VCaP (cell line): ENCODE results near the gene PDE4A.
"Not testable (repeated sequence)": the region's sequence is repeated elsewhere in the genome, so short reads cannot be mapped to it uniquely, and the experiment has no call there.

Source experiments
- H3K27ac ChIP-seq: fragments of 450-650 bp; 2 replicates; pipeline ENCODE4 v1.5.1; 2017
- CTCF ChIP-seq: fragments of 450-650 bp; conservative IDR thresholded peaks from 2 replicates; pipeline ENCODE4 v1.5.1; 2017; ENCODE audit warnings: mild to moderate bottlenecking, moderate library complexity

Gene PDE4A

DNA sequence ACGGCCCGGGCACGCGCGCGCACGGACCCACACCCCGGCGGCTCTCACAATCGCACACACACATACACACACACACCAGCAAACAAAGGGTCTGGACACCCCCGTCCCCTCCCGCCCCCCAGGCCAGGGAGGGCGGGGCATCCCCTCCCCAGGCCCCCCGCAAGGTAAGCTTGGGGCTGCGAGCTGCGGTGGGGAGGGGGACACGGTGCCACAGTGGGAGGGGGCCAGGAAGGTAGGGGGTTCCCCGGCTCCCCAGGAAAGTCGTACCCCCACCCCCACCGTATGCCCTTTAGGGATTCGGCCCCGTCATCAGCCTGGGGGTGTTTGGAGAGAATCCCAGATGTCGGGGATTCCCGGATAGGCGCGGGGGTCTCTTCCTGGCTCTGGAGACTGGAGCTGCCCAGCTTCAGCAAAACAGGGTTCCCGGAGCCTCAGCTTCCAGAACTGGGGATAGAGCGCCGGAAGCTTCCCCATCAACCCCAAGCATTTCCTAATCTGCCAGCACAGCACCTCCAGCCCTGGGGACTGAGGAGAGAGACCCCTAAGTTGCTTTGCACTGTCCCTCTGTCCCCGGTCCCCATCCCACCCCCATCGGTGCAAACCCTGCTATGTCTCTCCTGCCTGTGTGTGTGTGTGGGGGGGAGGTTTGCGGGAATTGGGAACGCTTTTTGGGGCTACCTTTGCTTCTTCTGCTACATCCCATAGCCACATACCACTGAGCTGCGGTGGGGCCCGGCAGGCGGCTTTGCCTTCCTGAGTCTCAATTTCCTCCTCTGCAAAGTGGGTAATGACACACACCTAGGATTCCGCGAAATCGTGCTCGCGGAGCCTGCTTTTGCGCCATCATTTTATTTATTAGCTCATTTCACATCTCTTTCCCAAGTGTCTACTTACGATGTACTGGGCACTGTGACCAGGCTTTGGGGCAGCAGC lies 15.2 kb upstream of the PDE4A start:
- no peak overlapping the region; the same call in 1 of the 2 replicates for H3K27ac ChIP-seq
- TF ChIP-seq CTCF = no peak

- no peak overlapping the region for H3K27ac ChIP-seq
- TF ChIP-seq CTCF = no peak
Observed at GRCh38 chr19:10406191-10406590, 14.1 kb upstream of the PDE4A start.

DNA sequence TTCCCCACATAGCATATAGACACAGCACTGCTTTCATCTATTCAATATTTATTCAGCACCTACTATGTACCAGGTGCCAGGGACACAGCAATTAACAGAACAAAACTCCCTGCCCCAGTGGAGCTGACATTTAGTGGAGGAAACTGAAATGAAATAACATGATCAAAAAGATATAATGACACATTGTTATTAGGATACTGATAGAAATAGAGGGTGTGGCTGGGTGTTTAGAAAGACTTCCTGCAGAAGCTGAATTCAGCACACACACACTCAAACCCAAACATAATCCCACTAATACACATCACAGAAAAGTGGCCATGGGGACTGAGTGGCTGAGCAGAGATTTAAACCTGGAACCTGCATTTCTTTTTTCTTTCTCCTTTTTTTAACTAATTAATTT lies 13.2 kb upstream of the PDE4A start:
- no peak for TF ChIP-seq CTCF
- no peak overlapping the region for H3K27ac ChIP-seq

- H3K27ac ChIP-seq = no peak overlapping the region
- no peak for TF ChIP-seq CTCF
Observed at GRCh38 chr19:10408511-10409283, 11.6 kb upstream of the PDE4A start.

GRCh38 chr19:10411224-10411623 lies 9.1 kb upstream of the PDE4A start:
- not testable (repeated sequence) for H3K27ac ChIP-seq

- TF ChIP-seq CTCF = no peak
- H3K27ac ChIP-seq = no peak overlapping the region
Observed at GRCh38 chr19:10412257-10412977, 7.9 kb upstream of the PDE4A start.

GRCh38 chr19:10416083-10416379 lies 4.3 kb upstream of the PDE4A start:
- no peak for TF ChIP-seq CTCF
- H3K27ac ChIP-seq = no peak overlapping the region
